NCI-H1694 (cell line): ENCODE measurements around the gene ARFGAP3.
A peak's percentile ranks its signal among the peaks of the same experiment; 100 is the strongest.

Source experiments
- DNase-seq: peaks from one replicate; lab custom pipeline; 2025; lab: John Stamatoyannopoulos, UW

Gene ARFGAP3

GRCh38 chr22:42883970-42884369, 26.9 kb upstream of the ARFGAP3 start:
- no peak for DNase-seq

- DNase-seq, result no peak
Observed at GRCh38 chr22:42883121-42883520, 26.0 kb upstream of the ARFGAP3 start.

GRCh38 chr22:42881982-42882656, 25.0 kb upstream of the ARFGAP3 start:
- DNase-seq, result peak; percentile 10

GRCh38 chr22:42881298-42881697, 24.2 kb upstream of the ARFGAP3 start:
- DNase-seq, result no peak

- DNase-seq, result no peak
Observed at GRCh38 chr22:42880815-42881214, 23.7 kb upstream of the ARFGAP3 start.

GRCh38 chr22:42879371-42880021, 22.4 kb upstream of the ARFGAP3 start:
- DNase-seq, result no peak

- DNase-seq, result no peak
Observed at GRCh38 chr22:42878561-42879305, 21.7 kb upstream of the ARFGAP3 start.

- DNase-seq, result no peak
Observed at GRCh38 chr22:42877597-42878340, 20.7 kb upstream of the ARFGAP3 start.

GRCh38 chr22:42877158-42877557, 20.1 kb upstream of the ARFGAP3 start:
- DNase-seq, result no peak

- DNase-seq, result no peak
Observed at GRCh38 chr22:42876041-42876440, 19.0 kb upstream of the ARFGAP3 start.

- DNase-seq, result no peak
Observed at GRCh38 chr22:42874010-42874409, 16.9 kb upstream of the ARFGAP3 start.

- DNase-seq, result no peak
Observed at GRCh38 chr22:42873356-42873755, 16.3 kb upstream of the ARFGAP3 start.

- no peak for DNase-seq
Observed at GRCh38 chr22:42872821-42873220, 15.7 kb upstream of the ARFGAP3 start.

- DNase-seq, result no peak
Observed at GRCh38 chr22:42871146-42872050, 14.3 kb upstream of the ARFGAP3 start.

GRCh38 chr22:42869888-42870480, 12.9 kb upstream of the ARFGAP3 start:
- no peak for DNase-seq

- DNase-seq, result no peak
Observed at GRCh38 chr22:42869463-42869862, 12.4 kb upstream of the ARFGAP3 start.

- DNase-seq, result peak; percentile 43
Observed at GRCh38 chr22:42868751-42869251, 11.7 kb upstream of the ARFGAP3 start.

- no peak for DNase-seq
Observed at GRCh38 chr22:42866100-42866499, 9.0 kb upstream of the ARFGAP3 start.

GRCh38 chr22:42865536-42865935, 8.5 kb upstream of the ARFGAP3 start:
- DNase-seq, result no peak

GRCh38 chr22:42863349-42863961, 6.4 kb upstream of the ARFGAP3 start:
- DNase-seq, result no peak
